HepG2 (cell line): ENCODE data around the gene SETD1A. TPM values are rescaled to one million over a fixed set of nuclear protein-coding genes. Genes with fewer than 3 reads are reported as not detected.

Source experiments
- BRD4 ChIP-seq: sonication (generic); formaldehyde crosslinking; IDR thresholded peaks from 2 replicates; pipeline ENCODE4 v1.4.0; 2020; ENCODE audit warnings: missing genetic modification reagents
- CHD4 ChIP-seq: fragments of 200-600 bp; sonication (generic); IDR thresholded peaks from 2 replicates; pipeline ENCODE4 v1.7.0; 2017; ENCODE audit warnings: mild to moderate bottlenecking, low read length, borderline replicate concordance
- DR1 ChIP-seq: sonication (generic); formaldehyde crosslinking; IDR thresholded peaks from 2 replicates; pipeline ENCODE4 v1.8.0; 2021; ENCODE audit warnings: mild to moderate bottlenecking, missing genetic modification reagents, inconsistent platforms
- FOXO4 ChIP-seq: sonication (generic); formaldehyde crosslinking; conservative IDR thresholded peaks from 2 replicates; pipeline ENCODE4 v1.8.1; 2023; ENCODE audit warnings: missing genetic modification reagents
- GPBP1L1 ChIP-seq: sonication (generic); formaldehyde crosslinking; IDR thresholded peaks from 2 replicates; pipeline ENCODE4 v1.5.0; 2020; ENCODE audit warnings: mild to moderate bottlenecking, missing genetic modification reagents
- KDM1A ChIP-seq: IDR thresholded peaks from 2 replicates; pipeline ENCODE4 v1.6.1; 2016; ENCODE audit warnings: missing compliant biosample characterization
- MTF1 ChIP-seq: sonication (generic); formaldehyde crosslinking; IDR thresholded peaks from 2 replicates; pipeline ENCODE4 v1.5.0; 2020; ENCODE audit warnings: missing genetic modification reagents
- MYC ChIP-seq: sonication (generic); formaldehyde crosslinking; IDR thresholded peaks from 2 replicates; pipeline ENCODE4 v1.9.0; 2021; ENCODE audit warnings: missing genetic modification reagents, borderline replicate concordance
- NCOR1 ChIP-seq: fragments of 200-600 bp; sonication (generic); IDR thresholded peaks from 2 replicates; pipeline ENCODE4 v1.7.0; 2017; ENCODE audit warnings: antibody characterized with exemption, low read length, borderline replicate concordance
- NFYC ChIP-seq: IDR thresholded peaks from 2 replicates; pipeline ENCODE4 v1.6.1; 2016; ENCODE audit warnings: missing genetic modification reagents, missing compliant biosample characterization
- RBFOX2 ChIP-seq: fragments of 200-400 bp; formaldehyde crosslinking; IDR thresholded peaks from 2 replicates; pipeline ENCODE4 v1.6.1; 2017; ENCODE audit warnings: low read depth, mild to moderate bottlenecking, low read length
- SP140L ChIP-seq: sonication (generic); formaldehyde crosslinking; IDR thresholded peaks from 2 replicates; pipeline ENCODE4 v1.4.0; 2020; ENCODE audit warnings: missing genetic modification reagents, borderline replicate concordance
- ZFP91 ChIP-seq: sonication (generic); formaldehyde crosslinking; IDR thresholded peaks from 2 replicates; pipeline ENCODE4 v1.9.0; 2022; ENCODE audit warnings: missing genetic modification reagents, mild to moderate bottlenecking, borderline replicate concordance
- ZNF350 ChIP-seq: sonication (generic); formaldehyde crosslinking; IDR thresholded peaks from 2 replicates; pipeline ENCODE4 v1.4.0; 2020; ENCODE audit warnings: mild to moderate bottlenecking, low read depth, missing genetic modification reagents, borderline replicate concordance
- ZNF414 ChIP-seq: sonication (generic); formaldehyde crosslinking; IDR thresholded peaks from 2 replicates; pipeline ENCODE4 v1.5.0; 2020; ENCODE audit warnings: missing genetic modification reagents
- ZNF724P ChIP-seq: sonication (generic); formaldehyde crosslinking; IDR thresholded peaks from 2 replicates; pipeline ENCODE4 v1.8.0; 2022; ENCODE audit warnings: missing genetic modification reagents, borderline replicate concordance
- ZSCAN29 ChIP-seq: sonication (generic); formaldehyde crosslinking; conservative IDR thresholded peaks from 2 replicates; pipeline ENCODE4 v1.4.0; 2020; ENCODE audit warnings: mild to moderate bottlenecking, missing genetic modification reagents
- polyA plus RNA-seq, 8 experiments: library from polyadenylated mRNA; depleted of rRNA in 3 of 8; stranded (reverse) in 7 of 8; unstranded in 1 of 8; fragments of >200 nt; fragmentation: Illumina TruSeq in 4 of 8; extraction: Trizol in 4 of 8; gene quantifications; 2 replicates each; pipeline versions ENCODE4 v1.2.1 to v1.2.3, GENCODE V29; 2011 to 2016; ENCODE audit warnings: low read depth in 4 of 8, missing spikeins in 1 of 8, mixed read lengths in 1 of 8; ENCODE audit not compliant: insufficient read depth in 1 of 8
- total RNA-seq, 5 experiments: library from RNA; depleted of rRNA; stranded (reverse); fragments of >200 nt; fragmentation: Illumina TruSeq; extraction: Trizol; gene quantifications; 2 replicates each; pipeline ENCODE4 v1.2.3, GENCODE V29; 2016; ENCODE audit warnings: low read depth in 1 of 5
- TF ChIP-seq, protein P1 (sequence below): sonication (generic); formaldehyde crosslinking; IDR thresholded peaks from 2 replicates; pipeline ENCODE4 v1.5.0; 2020; ENCODE audit warnings: missing genetic modification reagents
- TF ChIP-seq, protein P2 (sequence below): sonication (generic); formaldehyde crosslinking; IDR thresholded peaks from 2 replicates; pipeline ENCODE4 v1.5.1; 2020; ENCODE audit warnings: missing genetic modification reagents, mild to moderate bottlenecking, borderline replicate concordance
- TF ChIP-seq, protein P3 (sequence below): sonication (generic); formaldehyde crosslinking; IDR thresholded peaks from 2 replicates; pipeline ENCODE4 v1.8.0; 2022; ENCODE audit warnings: missing genetic modification reagents, low read depth, mild to moderate bottlenecking, borderline replicate concordance

The SETD1A gene
- total and polyA plus RNA-seq, 2 of the 13 experiments (the other 11 are each of a cell fraction or from before 2014, with no cell fraction given), result 3.8 to 5.6 TPM

DNA sequence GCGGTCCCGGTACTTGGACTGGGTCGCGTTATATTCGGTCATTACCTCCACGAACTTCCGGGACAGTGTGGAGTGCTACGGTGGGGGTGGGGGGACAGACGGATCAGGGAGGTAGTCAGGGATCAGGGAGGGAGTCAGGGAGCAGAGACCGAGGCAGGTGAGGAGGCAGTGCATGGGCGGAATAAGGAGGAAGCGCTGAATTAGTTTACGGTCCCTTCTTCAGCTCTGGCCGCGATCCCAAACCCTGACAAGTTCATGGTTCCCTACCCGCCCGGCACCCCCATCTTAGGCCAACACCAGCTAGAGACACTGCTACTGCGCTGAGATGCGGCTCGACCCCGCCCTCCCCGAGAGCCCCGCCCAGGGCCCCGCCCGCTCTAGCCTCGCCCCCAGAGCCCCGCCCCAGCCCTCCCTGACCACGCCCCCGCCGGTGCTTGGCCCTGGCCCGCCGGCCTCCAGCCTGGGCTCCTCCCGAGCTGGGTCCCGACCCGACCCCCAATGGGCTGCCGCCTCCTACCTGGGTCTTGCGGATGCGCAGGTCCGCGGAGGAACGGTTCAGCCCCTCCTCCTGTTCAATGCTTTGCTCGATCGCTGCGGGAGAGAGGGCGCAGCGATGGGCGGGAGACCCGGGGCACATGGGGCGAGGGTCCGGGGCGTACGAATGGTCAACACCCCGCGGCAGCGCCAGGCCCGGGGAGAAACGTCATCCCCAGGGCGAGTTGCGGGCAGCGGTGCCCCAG lies 39.6 kb downstream of the SETD1A start (continued):
- TF ChIP-seq GPBP1L1 (CRISPR knock-in tag) (no peak), SP140L (no peak), ZFP91 (CRISPR knock-in tag) (peak; percentile 90), NFYC (CRISPR knock-in tag) (0 out of 2 replicates have a peak, but pooled peaks have one; percentile 33), ZNF414 (CRISPR knock-in tag) (peak; percentile 56), NCOR1 (no peak), ZNF724P (CRISPR knock-in tag) (0 out of 2 replicates have a peak, but pooled peaks have one; percentile 5), BRD4 (CRISPR knock-in tag) (peak; percentile 21; the same call in 1 of the 2 replicates), MTF1 (no peak), KDM1A (CRISPR knock-in tag) (no peak), FOXO4 (no peak), RBFOX2 (peak; percentile 96), MYC (CRISPR knock-in tag) (peak; percentile 78), CHD4 (no peak; the same call in 1 of the 2 replicates), ZSCAN29 (CRISPR knock-in tag) (0 out of 2 replicates have a peak, but pooled peaks have one; percentile 42), ZNF350 (CRISPR knock-in tag) (peak; percentile 42), DR1 (CRISPR knock-in tag) (0 out of 2 replicates have a peak, but pooled peaks have one; percentile 39)
- TF ChIP-seq, protein P1, sequence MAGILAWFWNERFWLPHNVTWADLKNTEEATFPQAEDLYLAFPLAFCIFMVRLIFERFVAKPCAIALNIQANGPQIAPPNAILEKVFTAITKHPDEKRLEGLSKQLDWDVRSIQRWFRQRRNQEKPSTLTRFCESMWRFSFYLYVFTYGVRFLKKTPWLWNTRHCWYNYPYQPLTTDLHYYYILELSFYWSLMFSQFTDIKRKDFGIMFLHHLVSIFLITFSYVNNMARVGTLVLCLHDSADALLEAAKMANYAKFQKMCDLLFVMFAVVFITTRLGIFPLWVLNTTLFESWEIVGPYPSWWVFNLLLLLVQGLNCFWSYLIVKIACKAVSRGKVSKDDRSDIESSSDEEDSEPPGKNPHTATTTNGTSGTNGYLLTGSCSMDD, result no peak
- TF ChIP-seq, protein P2, sequence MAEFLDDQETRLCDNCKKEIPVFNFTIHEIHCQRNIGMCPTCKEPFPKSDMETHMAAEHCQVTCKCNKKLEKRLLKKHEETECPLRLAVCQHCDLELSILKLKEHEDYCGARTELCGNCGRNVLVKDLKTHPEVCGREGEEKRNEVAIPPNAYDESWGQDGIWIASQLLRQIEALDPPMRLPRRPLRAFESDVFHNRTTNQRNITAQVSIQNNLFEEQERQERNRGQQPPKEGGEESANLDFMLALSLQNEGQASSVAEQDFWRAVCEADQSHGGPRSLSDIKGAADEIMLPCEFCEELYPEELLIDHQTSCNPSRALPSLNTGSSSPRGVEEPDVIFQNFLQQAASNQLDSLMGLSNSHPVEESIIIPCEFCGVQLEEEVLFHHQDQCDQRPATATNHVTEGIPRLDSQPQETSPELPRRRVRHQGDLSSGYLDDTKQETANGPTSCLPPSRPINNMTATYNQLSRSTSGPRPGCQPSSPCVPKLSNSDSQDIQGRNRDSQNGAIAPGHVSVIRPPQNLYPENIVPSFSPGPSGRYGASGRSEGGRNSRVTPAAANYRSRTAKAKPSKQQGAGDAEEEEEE (CRISPR knock-in tag), result no peak
- TF ChIP-seq, protein P3, sequence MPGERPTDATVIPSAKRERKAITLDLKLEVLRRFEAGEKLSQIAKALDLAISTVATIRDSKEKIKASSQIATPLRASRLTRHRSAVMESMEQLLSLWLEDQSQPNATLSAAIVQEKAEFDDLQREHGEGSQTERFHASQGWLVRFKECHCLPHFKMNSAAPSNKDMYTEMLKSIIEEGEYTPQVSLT (CRISPR knock-in tag), result no peak
